DMS79 treated with DMSO at 0.1 percent for 48 hours (cell line): Measurements from ENCODE around the gene SIN3A.
"Not testable (repeated sequence)": the region's sequence is repeated elsewhere in the genome, so short reads cannot be mapped to it uniquely, and the experiment has no call there.

Experiments
- DNase-seq: peaks from one replicate; lab custom pipeline; 2025; lab: John Stamatoyannopoulos, UW

The SIN3A gene

DNA sequence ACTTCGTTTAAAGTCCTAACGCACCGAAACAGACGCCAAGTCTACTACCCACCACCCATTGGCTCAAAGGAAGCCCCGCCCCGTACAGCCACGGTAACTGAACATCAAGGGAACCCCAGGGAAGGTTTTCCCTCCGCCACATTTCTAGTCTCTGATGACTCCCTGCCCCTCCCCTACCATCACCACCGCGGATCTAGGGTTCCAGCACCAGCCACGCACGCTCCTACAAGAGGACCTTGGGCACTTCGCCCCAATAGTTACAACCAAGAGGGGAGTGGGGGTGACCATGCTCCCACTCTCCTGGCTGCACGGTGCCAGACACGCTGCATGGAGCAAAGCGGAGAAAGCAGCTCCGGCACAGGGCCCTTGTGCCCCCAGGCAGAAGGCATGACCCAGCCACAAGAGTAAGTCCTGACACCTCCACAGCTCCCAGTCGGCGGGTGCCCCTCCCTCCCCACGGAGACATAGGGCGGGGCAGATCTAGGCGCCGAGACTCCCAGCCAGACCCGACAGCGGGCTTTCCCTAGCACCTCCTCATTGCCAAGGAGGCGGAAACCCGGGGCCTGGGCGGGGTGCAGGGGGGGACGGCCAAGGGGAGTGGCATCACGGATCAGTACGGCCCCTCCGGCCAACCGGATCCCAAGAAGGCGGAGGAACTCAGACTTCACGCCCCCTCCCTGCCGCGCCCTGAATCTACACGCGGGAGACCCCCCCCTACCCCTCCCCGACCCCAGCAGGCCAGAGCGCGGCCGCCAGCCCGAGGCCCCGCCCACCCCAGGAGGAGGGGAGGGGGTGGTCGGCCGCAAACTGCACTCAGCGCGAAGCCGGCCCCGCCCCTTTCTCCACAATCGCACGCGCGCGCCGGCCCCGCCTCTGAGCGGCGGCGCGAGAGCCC lies 936 bp downstream of the SIN3A start:
- DNase-seq, result peak; percentile 64

DNA sequence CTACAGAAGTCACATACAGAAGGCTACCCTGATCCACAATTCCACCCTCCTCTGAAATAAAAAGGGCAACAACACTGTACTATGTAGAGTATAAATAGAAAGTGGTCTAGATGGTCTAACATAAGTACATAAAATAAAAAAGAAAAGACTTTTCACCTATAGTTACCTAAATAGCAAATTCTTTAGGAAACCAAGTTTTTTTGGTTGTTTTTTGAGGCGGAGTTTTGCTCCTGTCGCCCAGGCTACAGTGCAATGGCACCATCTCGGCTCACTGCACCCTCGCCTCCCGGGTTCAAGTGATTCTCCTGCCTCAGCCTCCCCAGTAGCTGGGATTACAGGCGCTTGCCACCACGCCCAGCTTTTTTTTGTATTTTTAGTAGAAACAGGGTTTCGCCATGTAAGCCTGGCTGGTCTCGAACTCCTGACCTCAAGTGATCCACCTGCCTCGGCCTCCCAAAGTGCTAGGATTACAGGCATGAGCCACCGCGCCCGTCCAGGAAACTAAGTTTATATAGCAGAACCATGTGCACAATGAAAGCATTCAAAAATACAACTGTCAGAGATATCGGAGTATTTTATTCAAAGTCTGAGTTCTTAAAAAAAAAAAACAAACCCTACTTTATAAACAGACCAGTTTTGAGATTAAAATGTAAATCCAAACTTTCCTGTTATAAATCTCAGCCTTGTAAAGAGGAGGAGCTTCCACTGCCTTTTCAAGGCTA lies 1.7 kb downstream of the SIN3A start:
- DNase-seq, result no peak

DNA sequence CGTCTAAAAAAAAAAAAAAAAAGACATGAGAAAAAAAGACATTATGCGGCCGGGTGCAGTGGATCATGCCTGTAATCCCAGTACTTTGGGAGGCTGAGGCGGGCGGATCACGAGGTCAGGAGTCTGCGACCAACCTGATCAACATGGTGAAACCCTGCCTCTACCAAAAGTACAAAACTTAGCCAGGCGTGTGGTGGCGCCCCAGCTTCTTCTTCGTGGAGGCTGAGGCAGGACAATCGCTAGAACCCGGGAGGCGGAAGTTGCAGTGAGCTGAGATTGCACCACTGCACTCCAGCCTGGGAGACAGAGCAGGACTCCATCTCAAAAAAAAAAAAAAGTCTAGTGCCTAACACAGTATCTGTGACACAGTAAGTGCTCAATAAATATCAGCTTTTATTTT lies 3.3 kb downstream of the SIN3A start:
- DNase-seq, result not testable (repeated sequence)

GRCh38 chr15:75446151-75446550 lies 5.3 kb downstream of the SIN3A start:
- no peak for DNase-seq

- not testable (repeated sequence) for DNase-seq
Observed at GRCh38 chr15:75445324-75445723, 6.2 kb downstream of the SIN3A start.

DNA sequence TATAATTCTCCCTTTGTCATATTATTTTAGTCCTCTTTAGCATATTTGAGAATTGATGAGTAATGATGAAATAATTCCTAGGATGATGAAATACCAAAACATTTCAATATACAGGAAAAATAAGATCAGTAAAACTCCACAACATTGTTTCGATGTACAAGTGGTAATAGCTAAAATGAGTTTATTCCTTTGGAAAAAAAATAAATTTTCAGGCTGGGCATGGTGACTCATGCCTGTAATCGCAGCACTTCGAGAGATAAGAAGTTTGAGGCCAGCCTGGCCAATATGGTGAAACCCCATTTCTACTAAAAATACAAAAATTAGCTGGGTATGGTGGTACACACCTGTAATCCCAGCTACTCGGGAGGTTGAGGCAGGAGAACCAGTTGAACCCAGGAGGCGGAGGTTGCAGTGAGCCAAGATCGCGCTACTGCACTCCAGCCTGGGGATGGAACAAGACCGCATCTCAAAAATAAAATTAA lies 7.5 kb downstream of the SIN3A start:
- DNase-seq, result not testable (repeated sequence)

- DNase-seq, result no peak
Observed at GRCh38 chr15:75437721-75438120, 13.8 kb downstream of the SIN3A start.

- DNase-seq, result no peak
Observed at GRCh38 chr15:75436881-75437280, 14.6 kb downstream of the SIN3A start.

- DNase-seq, result no peak
Observed at GRCh38 chr15:75431682-75432081, 19.8 kb downstream of the SIN3A start.

GRCh38 chr15:75431270-75431669 lies 20.2 kb downstream of the SIN3A start:
- no peak for DNase-seq

DNA sequence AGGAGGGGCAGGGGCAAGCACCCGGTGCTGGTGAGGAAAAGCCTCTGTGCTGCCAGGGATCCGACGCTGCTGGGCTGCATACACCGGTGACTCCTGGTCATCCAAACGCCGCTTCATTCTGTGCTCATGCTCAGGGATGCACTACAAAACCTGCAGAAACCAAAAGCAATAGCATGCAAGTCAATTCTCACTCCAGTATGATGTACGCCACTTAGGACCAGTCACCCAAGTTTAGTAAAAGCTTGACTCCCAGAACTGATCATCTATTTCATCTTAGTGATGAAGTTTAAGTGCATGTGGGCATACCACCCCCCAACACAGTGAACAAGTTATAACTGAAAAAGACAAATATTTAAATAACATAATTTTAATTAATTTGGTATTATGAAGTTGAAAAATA lies 21.2 kb downstream of the SIN3A start:
- DNase-seq, result no peak

- DNase-seq, result no peak
Observed at GRCh38 chr15:75428152-75428551, 23.3 kb downstream of the SIN3A start.

DNA sequence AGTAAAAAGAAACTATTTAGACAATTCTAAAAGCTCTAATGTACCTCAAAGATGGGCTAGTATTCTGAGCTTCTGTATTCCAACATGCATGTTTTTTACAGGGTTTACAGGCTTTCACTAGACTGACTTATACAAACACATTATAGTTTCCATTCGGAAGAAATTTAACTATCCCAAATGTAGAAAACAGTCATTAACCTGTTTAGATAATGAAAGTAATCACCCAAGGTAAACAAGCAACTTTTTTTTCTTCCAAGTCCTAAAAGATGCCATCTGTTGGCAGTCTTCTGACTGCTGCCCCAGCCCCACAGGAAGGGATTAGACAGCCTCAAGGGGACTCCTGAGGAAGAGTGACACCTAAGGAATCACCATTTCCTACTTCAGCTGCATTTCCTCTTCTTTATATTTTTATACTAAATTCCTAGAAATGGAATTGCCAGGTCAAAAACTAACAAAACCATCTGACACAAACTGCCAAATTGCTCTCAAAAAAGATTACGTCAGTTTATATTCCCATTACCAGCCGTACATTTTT lies 25.5 kb downstream of the SIN3A start:
- DNase-seq, result no peak

- DNase-seq, result no peak
Observed at GRCh38 chr15:75422554-75422953, 28.9 kb downstream of the SIN3A start.

- no peak for DNase-seq
Observed at GRCh38 chr15:75420698-75421097, 30.8 kb downstream of the SIN3A start.

GRCh38 chr15:75416584-75416983 lies 34.9 kb downstream of the SIN3A start:
- DNase-seq, result no peak

DNA sequence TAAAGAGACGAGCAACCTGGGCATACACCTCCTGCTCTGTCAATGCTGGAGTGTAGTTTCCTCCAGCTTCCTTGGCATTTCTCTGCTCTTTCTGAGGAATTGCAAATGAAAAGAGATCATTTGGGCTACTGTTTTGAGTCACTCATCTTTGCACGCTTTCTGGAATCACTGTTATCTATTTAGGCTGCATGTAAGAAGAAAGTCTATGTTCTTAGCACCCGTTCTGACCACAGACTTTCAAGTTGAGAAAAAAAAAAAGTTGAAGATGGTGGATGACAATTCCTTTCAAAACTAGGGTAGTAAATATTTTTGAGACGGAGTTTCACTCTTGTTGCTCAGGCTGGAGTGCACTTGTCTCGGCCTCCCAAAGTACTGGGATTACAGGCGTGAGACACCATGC lies 41.3 kb downstream of the SIN3A start:
- no peak for DNase-seq

DNA sequence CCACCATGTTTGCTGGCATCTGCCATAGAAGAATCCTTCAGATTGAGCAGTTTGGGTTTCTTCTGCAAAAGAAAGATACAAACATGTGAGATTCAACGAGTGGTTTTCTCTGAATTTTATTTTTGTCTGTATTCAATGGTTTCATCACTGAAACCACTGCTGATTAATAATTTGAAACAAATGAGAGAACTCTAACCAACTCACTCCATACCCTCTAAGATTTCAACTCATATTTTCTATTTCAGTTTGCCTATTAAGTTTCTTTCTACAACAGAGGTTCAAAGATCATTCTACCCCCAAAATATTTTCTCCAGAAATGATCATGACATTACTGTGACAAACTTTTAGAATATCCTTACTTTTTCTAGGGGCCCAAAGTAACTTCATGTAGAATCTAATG lies 44.4 kb downstream of the SIN3A start:
- DNase-seq, result no peak

- no peak for DNase-seq
Observed at GRCh38 chr15:75403892-75404291, 47.6 kb downstream of the SIN3A start.

- DNase-seq, result no peak
Observed at GRCh38 chr15:75397494-75397893, 54.0 kb downstream of the SIN3A start.

- peak; percentile 14 for DNase-seq
Observed at GRCh38 chr15:75389791-75390382, 61.6 kb downstream of the SIN3A start.

GRCh38 chr15:75383986-75384385 lies 67.5 kb downstream of the SIN3A start:
- not testable (repeated sequence) for DNase-seq
